ENCODE results near the gene ANKS1A.

DNA sequence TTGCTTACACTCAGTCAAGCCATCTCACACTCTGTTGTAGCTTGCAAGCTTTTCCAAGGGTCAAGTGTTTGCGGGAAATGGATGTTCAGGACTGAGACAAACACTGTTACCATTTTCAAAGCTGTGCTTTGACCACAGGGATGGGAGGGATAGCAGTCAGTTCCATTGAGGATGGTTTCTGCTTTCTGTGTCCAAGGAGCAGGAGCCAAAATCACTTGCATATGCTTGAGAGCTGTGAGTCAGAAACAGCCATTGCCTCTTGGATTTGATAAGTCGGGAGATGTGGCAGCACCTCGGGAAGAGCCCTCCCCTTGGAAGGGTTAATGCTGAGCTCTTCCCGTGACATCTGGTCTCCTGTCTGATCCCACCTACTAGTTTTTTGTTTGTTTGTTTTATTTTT is 166.8 kb downstream of the ANKS1A start:
- TF ChIP-seq, protein P1, sequence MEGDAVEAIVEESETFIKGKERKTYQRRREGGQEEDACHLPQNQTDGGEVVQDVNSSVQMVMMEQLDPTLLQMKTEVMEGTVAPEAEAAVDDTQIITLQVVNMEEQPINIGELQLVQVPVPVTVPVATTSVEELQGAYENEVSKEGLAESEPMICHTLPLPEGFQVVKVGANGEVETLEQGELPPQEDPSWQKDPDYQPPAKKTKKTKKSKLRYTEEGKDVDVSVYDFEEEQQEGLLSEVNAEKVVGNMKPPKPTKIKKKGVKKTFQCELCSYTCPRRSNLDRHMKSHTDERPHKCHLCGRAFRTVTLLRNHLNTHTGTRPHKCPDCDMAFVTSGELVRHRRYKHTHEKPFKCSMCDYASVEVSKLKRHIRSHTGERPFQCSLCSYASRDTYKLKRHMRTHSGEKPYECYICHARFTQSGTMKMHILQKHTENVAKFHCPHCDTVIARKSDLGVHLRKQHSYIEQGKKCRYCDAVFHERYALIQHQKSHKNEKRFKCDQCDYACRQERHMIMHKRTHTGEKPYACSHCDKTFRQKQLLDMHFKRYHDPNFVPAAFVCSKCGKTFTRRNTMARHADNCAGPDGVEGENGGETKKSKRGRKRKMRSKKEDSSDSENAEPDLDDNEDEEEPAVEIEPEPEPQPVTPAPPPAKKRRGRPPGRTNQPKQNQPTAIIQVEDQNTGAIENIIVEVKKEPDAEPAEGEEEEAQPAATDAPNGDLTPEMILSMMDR (conservative IDR thresholded peaks at IDR 0.05; ENCODE audit: low read depth in 2 of 2): no peak
- no peak for TF ChIP-seq POLR2AphosphoS5 (IDR thresholded peaks at IDR 0.05; ENCODE audit: low read depth)
- no peak for TF ChIP-seq CREB1 (CRISPR knock-in tag; IDR thresholded peaks at IDR 0.05; ENCODE audit: low read depth)
- no peak for TF ChIP-seq EZH2 (IDR thresholded peaks at IDR 0.05; ENCODE audit: low read depth, unreplicated experiment)
- TF ChIP-seq EZH2phosphoT487 (IDR thresholded peaks at IDR 0.05; ENCODE audit: unreplicated experiment): no peak
- TF ChIP-seq, protein P2, sequence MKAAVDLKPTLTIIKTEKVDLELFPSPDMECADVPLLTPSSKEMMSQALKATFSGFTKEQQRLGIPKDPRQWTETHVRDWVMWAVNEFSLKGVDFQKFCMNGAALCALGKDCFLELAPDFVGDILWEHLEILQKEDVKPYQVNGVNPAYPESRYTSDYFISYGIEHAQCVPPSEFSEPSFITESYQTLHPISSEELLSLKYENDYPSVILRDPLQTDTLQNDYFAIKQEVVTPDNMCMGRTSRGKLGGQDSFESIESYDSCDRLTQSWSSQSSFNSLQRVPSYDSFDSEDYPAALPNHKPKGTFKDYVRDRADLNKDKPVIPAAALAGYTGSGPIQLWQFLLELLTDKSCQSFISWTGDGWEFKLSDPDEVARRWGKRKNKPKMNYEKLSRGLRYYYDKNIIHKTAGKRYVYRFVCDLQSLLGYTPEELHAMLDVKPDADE (IDR thresholded peaks at IDR 0.05): no peak
- TF ChIP-seq, protein P3, sequence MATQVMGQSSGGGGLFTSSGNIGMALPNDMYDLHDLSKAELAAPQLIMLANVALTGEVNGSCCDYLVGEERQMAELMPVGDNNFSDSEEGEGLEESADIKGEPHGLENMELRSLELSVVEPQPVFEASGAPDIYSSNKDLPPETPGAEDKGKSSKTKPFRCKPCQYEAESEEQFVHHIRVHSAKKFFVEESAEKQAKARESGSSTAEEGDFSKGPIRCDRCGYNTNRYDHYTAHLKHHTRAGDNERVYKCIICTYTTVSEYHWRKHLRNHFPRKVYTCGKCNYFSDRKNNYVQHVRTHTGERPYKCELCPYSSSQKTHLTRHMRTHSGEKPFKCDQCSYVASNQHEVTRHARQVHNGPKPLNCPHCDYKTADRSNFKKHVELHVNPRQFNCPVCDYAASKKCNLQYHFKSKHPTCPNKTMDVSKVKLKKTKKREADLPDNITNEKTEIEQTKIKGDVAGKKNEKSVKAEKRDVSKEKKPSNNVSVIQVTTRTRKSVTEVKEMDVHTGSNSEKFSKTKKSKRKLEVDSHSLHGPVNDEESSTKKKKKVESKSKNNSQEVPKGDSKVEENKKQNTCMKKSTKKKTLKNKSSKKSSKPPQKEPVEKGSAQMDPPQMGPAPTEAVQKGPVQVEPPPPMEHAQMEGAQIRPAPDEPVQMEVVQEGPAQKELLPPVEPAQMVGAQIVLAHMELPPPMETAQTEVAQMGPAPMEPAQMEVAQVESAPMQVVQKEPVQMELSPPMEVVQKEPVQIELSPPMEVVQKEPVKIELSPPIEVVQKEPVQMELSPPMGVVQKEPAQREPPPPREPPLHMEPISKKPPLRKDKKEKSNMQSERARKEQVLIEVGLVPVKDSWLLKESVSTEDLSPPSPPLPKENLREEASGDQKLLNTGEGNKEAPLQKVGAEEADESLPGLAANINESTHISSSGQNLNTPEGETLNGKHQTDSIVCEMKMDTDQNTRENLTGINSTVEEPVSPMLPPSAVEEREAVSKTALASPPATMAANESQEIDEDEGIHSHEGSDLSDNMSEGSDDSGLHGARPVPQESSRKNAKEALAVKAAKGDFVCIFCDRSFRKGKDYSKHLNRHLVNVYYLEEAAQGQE (IDR thresholded peaks at IDR 0.05; ENCODE audit: unreplicated experiment): no peak
- no peak for TF ChIP-seq JUNB (IDR thresholded peaks at IDR 0.05; ENCODE audit: unreplicated experiment)
- TF ChIP-seq NANOG (IDR thresholded peaks at IDR 0.05; ENCODE audit: borderline replicate concordance): no peak
- no peak for TF ChIP-seq ZNF114 (CRISPR knock-in tag; IDR thresholded peaks at IDR 0.05)

Data from GM23338 (cell line).